GM23248 (cell line): Measurements from ENCODE around the gene SYNPO2. TPM values are rescaled to one million over a fixed set of nuclear protein-coding genes. Genes with fewer than 3 reads are reported as not detected.

Experiments used
- DNase-seq: peaks from one replicate; pipeline ENCODE4 v3.0.0-alpha.2; 2015
- H2AFZ ChIP-seq: fragments of 200-600 bp; sonication (generic); 2 replicates; pipeline ENCODE4 v1.6.1; 2016; ENCODE audit warnings: antibody characterized with exemption
- H3F3A ChIP-seq: fragments of 200-600 bp; sonication (generic); 2 replicates; pipeline ENCODE4 v1.6.1; 2016; ENCODE audit warnings: mild to moderate bottlenecking, antibody characterized with exemption, mixed run types; ENCODE audit not compliant: insufficient read depth
- H3K27ac ChIP-seq: fragments of 200-600 bp; sonication (generic); 2 replicates; pipeline ENCODE4 v1.5.1; 2016; ENCODE audit warnings: mild to moderate bottlenecking
- H3K27me3 ChIP-seq: fragments of 200-600 bp; sonication (generic); replicated peaks from 2 replicates; pipeline ENCODE4 v1.6.1; 2016; ENCODE audit warnings: mild to moderate bottlenecking; ENCODE audit not compliant: insufficient read depth
- H3K36me3 ChIP-seq: fragments of 200-600 bp; sonication (generic); 2 replicates; pipeline ENCODE4 v1.6.1; 2016; ENCODE audit warnings: low read depth, mild to moderate bottlenecking
- H3K4me1 ChIP-seq: fragments of 200-600 bp; sonication (generic); 2 replicates; pipeline ENCODE4 v1.6.1; 2016; ENCODE audit warnings: mild to moderate bottlenecking; ENCODE audit not compliant: insufficient read depth
- H3K4me2 ChIP-seq: fragments of 200-600 bp; sonication (generic); one replicate; pipeline ENCODE4 v1.6.1; 2016; ENCODE audit warnings: mild to moderate bottlenecking; ENCODE audit not compliant: unreplicated experiment
- H3K4me3 ChIP-seq: fragments of 200-600 bp; sonication (generic); 2 replicates; pipeline ENCODE4 v1.5.1; 2016; ENCODE audit warnings: mild to moderate bottlenecking
- H3K79me2 ChIP-seq: fragments of 200-600 bp; sonication (generic); 2 replicates; pipeline ENCODE4 v1.6.1; 2016; ENCODE audit warnings: mild to moderate bottlenecking; ENCODE audit not compliant: insufficient read depth
- H3K9ac ChIP-seq: fragments of 200-600 bp; sonication (generic); 2 replicates; pipeline ENCODE4 v1.6.1; 2016; ENCODE audit warnings: mild to moderate bottlenecking
- H3K9me2 ChIP-seq: fragments of 200-600 bp; sonication (generic); 2 replicates; pipeline ENCODE4 v1.6.1; 2016; ENCODE audit warnings: mixed run types, mild to moderate bottlenecking, moderate library complexity; ENCODE audit not compliant: insufficient read depth
- H3K9me3 ChIP-seq: fragments of 200-600 bp; sonication (generic); one replicate; pipeline ENCODE4 v1.6.1; 2017; ENCODE audit warnings: low read depth
- H4K20me1 ChIP-seq: fragments of 200-600 bp; sonication (generic); 2 replicates; pipeline ENCODE4 v1.6.0; 2016; ENCODE audit not compliant: insufficient read depth
- EZH2 ChIP-seq: fragments of 200-600 bp; sonication (generic); IDR thresholded peaks from 2 replicates; pipeline ENCODE4 v1.6.1; 2018; ENCODE audit warnings: antibody characterized with exemption, mild to moderate bottlenecking; ENCODE audit not compliant: insufficient read depth, poor library complexity, severe bottlenecking
- EZH2phosphoT487 ChIP-seq: fragments of 200-600 bp; sonication (generic); IDR thresholded peaks from 2 replicates; pipeline ENCODE4 v1.6.1; 2018; ENCODE audit warnings: antibody characterized with exemption, moderate library complexity, mild to moderate bottlenecking, low read depth; ENCODE audit not compliant: insufficient read depth
- WGBS, 2 experiments: methylation state at CpG; one replicate each; pipeline ENCODE4 v1.1.6; 2015 to 2017; ENCODE audit warnings: low lambda C conversion rate in 2 of 2, low coverage in 1 of 2; ENCODE audit errors: missing lambda C conversion rate in 2 of 2; 5-methylcytosine and 5-hydroxymethylcytosine counted together
- in situ Hi-C: fragments of 300-500 bp; cut with MboI; formaldehyde crosslinking; loops from 2 replicates; pipeline ENCODE4 v1.15.0; 2020
- polyA plus RNA-seq: library from polyadenylated mRNA; unstranded; fragments of >200 nt; fragmentation: Nextera tagmentation; extraction: Ambion mirVana; gene quantifications from 2 replicates; pipeline ENCODE4 v1.2.1, GENCODE V29; 2016
- total RNA-seq: library from RNA; depleted of rRNA; stranded (reverse); fragments of >200 nt; shearing (Covaris generic); gene quantifications from 2 replicates; pipeline ENCODE4 v1.2.3, GENCODE V29; 2014

SYNPO2 gene
- total and polyA plus RNA-seq, 2 experiments from 2014 or later = 3.1 to 5.0 TPM

DNA sequence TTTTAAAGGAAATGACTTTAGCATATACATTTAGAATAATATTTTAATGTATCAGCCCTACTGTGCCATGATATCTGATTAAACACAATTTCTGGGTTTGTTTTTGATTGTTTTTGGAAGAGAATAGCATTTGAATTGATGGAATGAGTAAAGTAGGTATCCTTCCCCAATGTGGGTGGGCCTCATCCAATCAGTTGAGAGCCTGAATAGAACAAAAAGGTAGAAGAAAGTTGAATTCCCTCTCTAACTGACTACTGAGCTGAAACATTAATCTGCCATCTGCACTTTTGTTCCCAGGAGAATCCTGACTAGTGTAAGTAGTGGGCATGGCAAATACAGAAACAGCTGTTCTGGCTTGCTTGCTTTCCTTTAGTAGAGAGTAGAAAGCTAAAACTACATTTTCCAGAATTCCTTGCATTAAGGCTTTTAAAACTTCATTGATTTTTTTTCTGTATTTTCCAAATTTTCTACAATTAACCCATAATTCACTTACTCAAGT is 43.1 kb upstream of the SYNPO2 start:
- H2AFZ ChIP-seq = no peak overlapping the region
- no peaks in the 10 kb centered on the region for H3K9me2 ChIP-seq
- H3F3A ChIP-seq = peaks cover 13% of the 10 kb centered on the region
- H3K4me1 ChIP-seq = peaks cover 19% of the 10 kb centered on the region
- no peaks in the 10 kb centered on the region for H3K36me3 ChIP-seq
- no peak overlapping the region for H3K9ac ChIP-seq
- no peaks in the 10 kb centered on the region for H3K27me3 ChIP-seq
- DNase-seq = no peak
- in situ Hi-C loops = no loop called here
- H3K79me2 ChIP-seq = no peaks in the 10 kb centered on the region
- H3K4me3 ChIP-seq = no peak overlapping the region
- no peak for TF ChIP-seq EZH2
- no peak for TF ChIP-seq EZH2phosphoT487
- no peaks in the 10 kb centered on the region for H4K20me1 ChIP-seq
- H3K27ac ChIP-seq = no peak overlapping the region
- no peaks in the 10 kb centered on the region for H3K9me3 ChIP-seq
- no peak overlapping the region for H3K4me2 ChIP-seq

DNA sequence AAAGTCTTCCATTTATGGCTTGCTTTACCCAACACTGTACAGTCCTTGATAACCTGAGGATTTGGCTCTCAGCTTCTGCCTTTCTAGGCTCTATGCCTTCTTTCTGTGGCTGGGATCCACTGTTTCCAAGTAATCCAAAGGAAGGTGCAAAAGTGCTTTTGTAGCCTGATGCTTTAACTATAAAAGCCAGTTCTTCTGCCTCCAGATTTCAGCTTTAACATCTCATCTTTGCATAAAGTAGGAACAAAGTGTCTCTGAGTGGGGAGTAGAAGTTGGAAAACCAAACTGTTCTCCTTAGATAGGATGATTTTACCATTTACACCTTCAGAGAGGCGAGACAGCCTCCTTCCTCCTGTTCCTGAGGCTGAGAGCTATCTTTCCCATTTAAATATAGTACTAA is 41.7 kb upstream of the SYNPO2 start:
- WGBS, 2 experiments = 62 to 83% methylated on average over 1 of the region's 1 CpG
- Histone ChIP-seq H3K27me3 (no peaks in the 10 kb centered on the region), H3K9me2 (no peaks in the 10 kb centered on the region), H3K9me3 (no peaks in the 10 kb centered on the region), H3K4me3 (no peak overlapping the region), H3K27ac (no peak overlapping the region), H3K36me3 (no peaks in the 10 kb centered on the region), H4K20me1 (no peaks in the 10 kb centered on the region), H3K4me2 (no peak overlapping the region), H2AFZ (no peak overlapping the region), H3F3A (peaks cover 5% of the 10 kb centered on the region; the same call in 1 of the 2 replicates), H3K9ac (no peak overlapping the region), H3K4me1 (peaks cover 14% of the 10 kb centered on the region), H3K79me2 (no peaks in the 10 kb centered on the region)
- no peak for DNase-seq
- TF ChIP-seq EZH2phosphoT487 = no peak
- TF ChIP-seq EZH2 = no peak
- in situ Hi-C loops = no loop called here

DNA sequence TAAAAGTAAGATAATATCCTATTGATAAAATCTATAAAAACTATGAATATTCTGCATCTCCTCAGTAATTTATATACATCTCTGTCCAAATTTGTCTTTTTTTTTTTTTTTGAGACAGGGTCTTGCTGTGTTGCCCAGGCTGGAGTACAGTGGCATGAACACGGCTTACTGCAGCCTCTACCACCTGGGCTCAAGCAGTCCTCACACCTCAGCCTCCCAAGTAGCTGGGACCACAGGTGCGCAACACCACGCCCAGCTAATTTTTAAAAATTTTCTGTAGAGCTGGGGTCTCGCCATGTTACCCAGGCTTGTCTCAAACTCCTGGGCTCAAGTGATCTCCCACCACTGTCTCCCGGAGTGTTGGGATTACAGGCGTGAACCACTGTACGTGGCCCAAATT is 40.4 kb upstream of the SYNPO2 start:
- no peaks in the 10 kb centered on the region for H3K9me2 ChIP-seq
- no peaks in the 10 kb centered on the region for H3K9me3 ChIP-seq
- H3F3A ChIP-seq = no peaks in the 10 kb centered on the region
- H4K20me1 ChIP-seq = no peaks in the 10 kb centered on the region
- H2AFZ ChIP-seq = no peak overlapping the region
- H3K4me3 ChIP-seq = no peak overlapping the region
- WGBS, 2 experiments = 95 to 99% methylated on average over 7 of the region's 7 CpGs
- H3K27ac ChIP-seq = no peak overlapping the region
- TF ChIP-seq EZH2phosphoT487 = no peak
- no peak for TF ChIP-seq EZH2
- H3K27me3 ChIP-seq = no peaks in the 10 kb centered on the region
- peaks cover 7% of the 10 kb centered on the region; the same call in 1 of the 2 replicates for H3K4me1 ChIP-seq
- no peak overlapping the region for H3K4me2 ChIP-seq
- H3K36me3 ChIP-seq = no peaks in the 10 kb centered on the region
- no peak for DNase-seq
- H3K79me2 ChIP-seq = no peaks in the 10 kb centered on the region
- no peak overlapping the region for H3K9ac ChIP-seq
- in situ Hi-C loops = no loop called here

DNA sequence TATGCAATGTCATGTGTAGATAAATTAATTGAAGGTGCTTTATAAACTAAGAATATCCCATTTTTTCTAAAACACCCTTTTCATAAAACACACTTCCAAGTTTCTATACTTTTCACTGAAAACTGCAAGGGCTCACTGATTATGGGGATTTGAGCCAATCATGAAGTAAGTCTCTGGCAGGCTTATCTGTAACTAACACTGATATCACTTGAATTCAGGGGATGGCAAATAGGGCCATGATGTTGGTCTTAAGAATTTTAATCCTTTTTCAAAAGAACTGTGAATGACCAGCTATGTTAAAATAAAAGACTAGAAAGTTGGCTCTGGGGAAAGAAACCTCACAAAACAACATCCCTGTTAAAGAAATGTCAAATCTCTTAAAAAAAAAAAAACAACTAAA is 39.8 kb upstream of the SYNPO2 start:
- H3K9me2 ChIP-seq = no peaks in the 10 kb centered on the region
- no peak overlapping the region for H3K4me3 ChIP-seq
- TF ChIP-seq EZH2 (no peak), EZH2phosphoT487 (no peak)
- in situ Hi-C loops = no loop called here
- no peaks in the 10 kb centered on the region for H3F3A ChIP-seq
- no peaks in the 10 kb centered on the region for H4K20me1 ChIP-seq
- H2AFZ ChIP-seq = no peak overlapping the region
- no peak overlapping the region for H3K4me2 ChIP-seq
- no peaks in the 10 kb centered on the region for H3K79me2 ChIP-seq
- H3K27ac ChIP-seq = no peak overlapping the region
- H3K36me3 ChIP-seq = no peaks in the 10 kb centered on the region
- H3K4me1 ChIP-seq = peaks cover 7% of the 10 kb centered on the region; the same call in 1 of the 2 replicates
- H3K27me3 ChIP-seq = no peaks in the 10 kb centered on the region
- no peak for DNase-seq
- H3K9me3 ChIP-seq = no peaks in the 10 kb centered on the region
- H3K9ac ChIP-seq = no peak overlapping the region
